Measurements from ENCODE around the gene EAF2.
"Not testable (repeated sequence)": the region's sequence is repeated elsewhere in the genome, so short reads cannot be mapped to it uniquely, and the experiment has no call there.

EAF2 gene

DNA sequence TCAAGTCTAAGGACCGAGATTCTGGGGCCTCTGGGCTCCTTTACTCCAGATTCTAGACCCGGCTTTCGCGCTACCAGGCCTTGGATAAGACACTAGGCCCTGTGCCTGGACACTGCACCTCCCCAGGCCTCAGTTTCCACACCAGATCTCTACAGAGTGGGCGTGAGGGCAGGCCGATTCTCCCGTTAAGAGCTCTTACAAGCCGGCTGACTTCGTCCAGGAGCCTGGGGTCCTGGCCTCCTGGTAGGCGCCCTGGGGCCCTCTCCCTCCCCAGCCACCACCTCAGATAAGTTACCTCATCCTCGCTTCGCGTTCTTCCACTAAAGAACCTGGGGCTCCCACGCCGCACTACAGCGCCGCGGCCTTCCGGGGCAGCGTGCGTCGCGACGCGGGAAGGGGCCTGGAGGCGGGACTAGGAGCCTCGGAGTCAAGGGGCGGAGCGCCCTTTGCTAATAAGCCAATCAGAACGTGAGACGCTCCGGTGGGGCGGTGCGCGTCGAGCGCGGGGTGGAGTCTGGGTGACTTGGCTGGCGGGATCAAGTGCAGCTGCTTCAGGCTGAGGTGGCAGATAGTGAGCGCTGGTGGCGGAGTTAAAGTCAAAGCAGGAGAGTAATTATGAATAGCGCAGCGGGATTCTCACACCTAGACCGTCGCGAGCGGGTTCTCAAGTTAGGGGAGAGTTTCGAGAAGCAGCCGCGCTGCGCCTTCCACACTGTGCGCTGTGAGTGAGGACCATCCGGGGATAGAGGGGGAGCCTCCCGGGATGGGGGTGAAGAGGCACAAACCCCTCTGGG lies at the start of gene EAF2, which contains the start of gene IQCB1:
EAF2 (plus strand) TSS at position 539 of the 794 bp plus-strand sequence; CDS start at position 616, 77 bp downstream.
IQCB1 (minus strand) TSS at position 390 of the 794 bp plus-strand sequence. CDS start 6,100 bp downstream, outside the sequence.
- peak; percentile 96 for DNase-seq (ENCODE audit: low spot score)

DNA sequence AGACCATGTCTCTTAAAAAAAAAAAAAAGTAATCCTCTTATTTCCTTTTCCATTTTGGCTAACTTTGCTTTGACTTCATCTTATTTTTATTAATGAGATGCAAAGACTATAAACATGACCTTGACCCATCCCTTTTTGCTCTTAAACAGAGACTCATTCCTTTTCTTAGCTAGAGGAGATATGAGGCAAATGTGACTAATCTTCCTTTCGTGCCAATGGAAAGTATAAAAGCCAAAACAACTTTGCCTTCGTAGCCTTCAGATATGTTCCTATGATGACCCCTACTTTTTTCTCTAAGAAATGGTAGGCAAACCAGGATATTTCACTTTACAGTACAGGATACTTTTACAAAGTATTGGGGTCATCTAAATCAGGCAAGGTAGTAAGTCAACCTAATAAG lies 48.5 kb upstream of the EAF2 start:
- DNase-seq (ENCODE audit: low spot score), result no peak

DNA sequence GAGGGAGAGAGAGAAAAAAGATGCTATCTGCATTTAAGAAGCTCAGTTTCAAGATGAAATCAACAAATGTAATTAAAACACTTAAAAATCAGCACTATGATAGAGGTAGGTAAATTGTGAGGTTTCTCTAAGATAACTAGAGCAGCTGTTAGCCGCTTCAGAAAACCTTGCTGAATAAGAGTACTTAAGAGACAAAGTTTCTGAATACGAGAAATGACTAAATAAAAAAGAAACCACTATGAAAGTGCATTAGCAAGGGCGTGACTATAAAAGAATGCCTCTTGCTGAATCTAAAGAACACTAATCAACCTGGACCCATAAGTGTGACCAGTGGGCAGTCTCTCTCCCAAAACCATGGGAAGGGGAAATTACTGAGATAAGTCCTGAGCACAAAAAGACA lies 41.9 kb upstream of the EAF2 start:
- no peak for DNase-seq (ENCODE audit: low spot score)

DNA sequence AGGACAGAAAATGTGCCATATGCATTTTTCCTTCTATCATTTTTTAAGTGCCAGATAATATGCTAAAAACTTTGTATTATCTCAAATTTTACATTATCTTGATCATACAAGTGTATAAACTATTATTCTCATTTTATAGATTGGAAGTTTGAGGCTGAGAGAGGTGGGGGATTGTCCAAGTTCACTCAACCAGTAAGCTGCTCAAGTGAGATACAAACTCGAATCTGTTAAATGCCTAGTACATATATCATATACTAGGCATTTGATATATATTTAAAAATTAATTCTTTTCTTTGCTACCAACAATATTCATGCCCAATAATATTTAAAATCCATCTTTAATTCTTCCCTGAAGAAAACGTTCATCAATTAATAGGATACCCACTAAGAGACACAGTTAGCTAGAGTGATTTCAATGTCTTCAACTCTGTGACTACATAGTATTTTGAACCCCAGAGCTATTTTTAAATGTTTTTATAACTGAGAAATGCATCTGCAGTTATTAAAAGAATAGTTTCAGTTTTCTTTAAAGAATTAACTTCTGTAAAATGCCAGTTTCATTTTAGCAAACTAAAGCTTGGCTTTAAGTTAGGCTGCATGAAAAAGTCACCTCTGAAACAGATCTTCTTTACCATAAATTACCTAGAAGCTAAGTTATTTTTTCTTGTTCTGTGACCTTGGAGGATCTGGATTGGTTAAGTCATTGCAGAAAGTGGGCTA lies 40.6 kb upstream of the EAF2 start:
- no peak for DNase-seq (ENCODE audit: low spot score)

DNA sequence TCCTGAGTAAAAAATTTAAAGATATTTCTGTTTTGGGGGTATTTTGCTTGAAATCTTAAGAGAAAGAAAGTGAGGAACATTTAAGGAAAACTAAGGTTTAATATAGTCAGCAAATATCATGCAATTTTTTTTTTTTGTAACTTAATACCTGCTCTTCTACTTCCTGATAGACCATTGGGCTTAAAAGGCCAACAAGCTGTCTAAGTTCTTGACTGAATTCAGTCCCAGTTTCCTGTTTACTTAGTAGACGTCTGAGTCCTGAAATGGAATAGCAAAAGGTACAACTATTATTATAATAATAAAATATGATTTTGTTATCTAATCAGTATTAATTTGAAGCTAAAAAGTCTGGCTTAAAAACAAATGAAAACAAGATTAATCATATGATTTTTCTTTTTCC lies 38.0 kb upstream of the EAF2 start:
- DNase-seq (ENCODE audit: low spot score), result no peak

DNA sequence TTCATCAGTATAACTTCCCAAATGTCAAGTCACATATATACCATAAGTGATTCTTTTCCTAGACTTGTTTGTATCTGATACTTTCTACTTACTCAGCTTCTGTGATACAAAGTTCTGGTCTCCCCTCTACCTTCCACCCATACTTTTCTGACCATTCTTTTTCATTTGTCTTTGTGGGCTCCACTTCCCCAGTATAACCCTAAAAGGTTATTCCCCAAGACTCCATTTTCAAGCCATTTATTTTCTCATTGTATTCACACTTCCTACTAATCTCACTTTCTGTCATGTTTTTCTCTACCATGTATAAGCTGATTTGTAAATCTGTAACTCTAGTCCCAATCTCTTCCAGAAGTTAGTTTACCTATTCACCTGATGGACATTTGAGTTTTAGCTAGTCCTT lies 34.1 kb upstream of the EAF2 start:
- no peak for DNase-seq (ENCODE audit: low spot score)

DNA sequence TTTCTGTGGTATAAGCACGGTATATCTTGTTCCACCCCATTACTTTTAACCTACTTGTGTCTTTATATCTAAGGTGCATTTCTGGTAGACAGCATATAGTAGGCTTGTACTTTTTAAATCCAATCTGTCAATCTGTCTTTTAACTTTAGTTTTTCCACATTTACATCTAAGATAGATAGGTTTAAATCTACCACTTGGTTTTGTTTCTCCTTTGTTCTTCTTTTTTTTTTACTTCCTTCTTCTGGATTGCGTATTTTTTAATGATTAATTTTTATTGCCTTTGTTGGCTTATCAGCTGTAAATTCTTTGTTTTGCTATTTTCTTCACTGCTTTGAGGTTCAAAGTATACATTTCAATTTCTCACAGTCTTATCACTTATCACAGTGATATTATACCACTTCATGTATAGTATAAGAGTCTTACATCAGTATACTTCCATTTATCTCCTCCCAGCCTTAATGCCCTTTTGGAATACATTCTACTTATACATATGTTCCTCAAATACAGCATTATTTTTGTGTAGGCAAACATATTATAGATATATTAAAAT lies 31.2 kb upstream of the EAF2 start:
- DNase-seq (ENCODE audit: low spot score), result no peak

DNA sequence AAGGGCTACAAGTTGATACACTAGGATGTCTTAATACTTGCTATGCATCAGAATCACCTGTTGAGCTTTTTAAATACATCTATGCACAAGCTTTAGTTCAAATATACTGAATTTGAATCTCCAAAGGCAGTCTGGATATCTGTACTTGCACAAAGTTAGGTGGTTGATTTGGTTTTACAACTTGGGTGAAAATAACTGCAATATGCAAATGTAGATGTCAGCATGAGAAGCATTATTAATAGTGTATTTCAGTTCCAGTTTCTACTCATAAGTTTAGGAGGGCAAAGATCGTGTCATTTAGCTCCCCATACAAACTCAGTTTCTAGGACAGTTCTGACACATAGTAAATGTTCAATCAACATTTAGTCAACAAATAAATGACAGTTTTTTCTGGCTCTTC lies 25.8 kb upstream of the EAF2 start:
- DNase-seq (ENCODE audit: low spot score), result no peak

DNA sequence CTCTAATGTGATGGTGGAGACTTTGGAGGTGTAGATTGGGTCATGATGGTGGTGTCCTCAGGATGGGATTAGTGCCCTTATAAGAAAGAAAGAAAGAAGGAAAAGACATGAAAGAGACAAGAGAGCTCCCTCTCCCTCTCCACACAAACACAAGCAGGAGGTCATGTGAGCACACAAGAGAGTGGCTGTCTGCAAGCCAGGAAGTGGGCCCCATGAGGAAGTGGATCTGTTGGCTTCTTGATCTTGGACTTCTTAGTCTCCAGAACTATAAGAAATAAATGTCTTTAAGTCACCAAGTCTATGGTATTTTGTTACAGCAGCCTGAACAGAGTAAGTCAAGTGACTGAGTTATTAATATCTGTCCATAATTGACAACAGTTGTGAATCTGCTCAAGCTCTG lies 17.3 kb upstream of the EAF2 start:
- no peak for DNase-seq (ENCODE audit: low spot score)

DNA sequence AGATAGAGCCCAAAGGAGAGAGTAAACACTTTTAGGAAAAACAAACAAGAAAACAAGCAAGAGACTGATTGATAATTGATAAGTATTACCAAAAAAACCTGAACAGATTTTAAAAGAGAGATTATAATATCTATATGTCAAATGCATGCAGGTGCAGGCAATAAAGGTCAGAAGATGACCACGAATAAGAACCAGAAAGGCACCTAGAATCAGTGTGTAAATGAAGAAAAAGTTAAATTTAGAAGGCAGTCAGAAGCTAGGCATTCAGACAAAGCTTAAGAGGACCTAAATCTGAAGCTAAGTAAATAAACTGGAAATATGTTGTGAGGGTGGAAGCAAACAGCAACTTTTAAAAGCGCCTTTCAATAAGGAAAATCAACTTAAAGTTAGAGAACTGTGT lies 16.4 kb upstream of the EAF2 start:
- DNase-seq (ENCODE audit: low spot score), result no peak

DNA sequence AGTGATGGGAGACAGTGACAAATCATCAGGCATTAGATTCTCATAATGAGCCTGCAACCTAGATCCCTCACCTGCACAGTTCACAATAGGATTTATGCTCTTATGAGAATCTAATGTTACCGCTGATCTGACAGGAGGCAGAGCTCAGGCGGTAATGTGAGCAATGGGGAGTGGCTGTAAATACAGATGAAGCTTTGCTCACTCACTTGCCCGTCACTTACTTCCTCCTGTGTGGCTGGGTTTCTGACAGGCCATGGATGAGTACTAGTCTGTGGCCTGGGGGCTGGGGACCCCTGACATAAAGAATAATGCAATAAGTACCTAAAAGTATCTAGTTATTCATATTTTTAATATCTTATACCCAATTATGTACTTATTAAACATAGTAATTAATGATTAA lies 15.8 kb upstream of the EAF2 start:
- DNase-seq (ENCODE audit: low spot score), result no peak

DNA sequence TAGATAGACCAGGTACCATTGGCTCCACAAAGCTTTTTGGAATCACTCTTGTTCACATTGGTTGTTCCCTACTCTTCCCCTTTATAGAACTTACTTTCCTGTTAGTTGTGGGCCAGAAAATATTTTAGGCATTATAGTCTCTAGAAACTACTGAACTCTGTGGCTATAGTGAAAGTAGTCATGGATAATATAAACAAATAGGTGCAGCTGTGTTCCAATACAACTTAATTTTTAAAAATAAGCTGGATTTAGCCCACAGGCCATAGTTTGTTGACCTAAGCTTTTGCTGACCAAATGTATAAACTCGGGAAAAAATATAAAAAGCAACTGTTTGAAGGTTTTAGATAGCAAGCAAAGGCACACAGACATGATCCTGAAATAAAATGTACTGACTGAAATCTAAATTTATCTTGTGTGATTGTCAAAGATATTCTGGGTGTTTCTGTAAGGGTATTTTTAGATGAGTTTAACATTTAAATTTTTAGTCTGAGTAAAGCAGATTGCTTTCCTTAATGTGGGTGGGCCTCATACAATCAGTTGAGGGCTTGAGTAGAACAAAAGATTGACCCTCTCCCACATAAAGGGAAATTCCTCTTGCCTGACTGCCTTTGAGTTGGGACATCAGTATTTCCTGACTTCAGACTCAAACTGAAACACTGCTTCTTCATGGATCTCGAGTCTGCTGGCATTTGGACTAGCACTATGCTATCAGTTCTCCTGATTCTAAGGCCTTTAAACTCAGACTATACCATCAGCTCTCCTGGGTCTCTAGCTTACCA lies 13.4 kb upstream of the EAF2 start:
- no peak for DNase-seq (ENCODE audit: low spot score)

DNA sequence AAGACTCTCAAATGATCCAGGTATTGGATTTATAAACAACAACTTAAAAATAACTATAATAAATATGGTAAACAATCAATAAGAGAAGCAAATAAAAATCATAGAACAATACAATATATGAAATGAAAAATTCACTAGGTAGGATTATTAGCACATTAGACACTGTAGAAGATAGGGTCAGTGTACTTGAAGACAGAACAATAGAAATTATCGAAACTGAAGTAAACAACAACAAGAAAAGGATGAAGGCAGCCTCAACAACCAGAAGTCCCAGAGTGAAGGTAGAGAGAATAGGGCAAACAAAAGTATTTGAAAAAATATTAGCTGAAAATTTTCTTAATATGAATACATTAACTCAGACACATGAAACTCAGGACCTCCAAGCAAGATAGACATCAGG lies 12.0 kb upstream of the EAF2 start:
- no peak for DNase-seq (ENCODE audit: low spot score)

DNA sequence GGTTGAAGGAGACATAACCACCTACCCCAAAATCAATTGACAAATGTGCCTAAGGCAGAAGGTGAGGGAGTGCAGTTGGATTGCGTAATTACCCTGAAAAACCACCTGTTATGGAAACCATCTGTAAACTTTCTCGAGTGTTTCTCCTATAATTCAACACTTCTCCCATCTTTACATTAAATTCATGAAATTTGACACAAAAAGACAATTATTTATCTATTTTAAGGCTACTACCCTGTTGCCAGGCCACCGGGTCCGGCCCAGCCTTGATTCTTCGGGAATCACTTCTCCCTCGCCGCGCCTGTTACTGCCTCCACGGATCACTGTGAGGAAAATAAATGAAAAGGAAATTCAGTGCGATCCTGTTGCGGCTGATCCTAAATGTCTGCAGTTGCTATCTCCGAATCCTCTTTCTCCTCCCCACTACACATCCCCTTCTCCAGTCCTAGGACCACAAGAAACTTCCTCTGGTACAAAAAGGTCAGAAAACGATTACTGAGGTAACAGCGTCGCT lies 795 bp upstream of the EAF2 start:
- no peak for DNase-seq (ENCODE audit: low spot score)

DNA sequence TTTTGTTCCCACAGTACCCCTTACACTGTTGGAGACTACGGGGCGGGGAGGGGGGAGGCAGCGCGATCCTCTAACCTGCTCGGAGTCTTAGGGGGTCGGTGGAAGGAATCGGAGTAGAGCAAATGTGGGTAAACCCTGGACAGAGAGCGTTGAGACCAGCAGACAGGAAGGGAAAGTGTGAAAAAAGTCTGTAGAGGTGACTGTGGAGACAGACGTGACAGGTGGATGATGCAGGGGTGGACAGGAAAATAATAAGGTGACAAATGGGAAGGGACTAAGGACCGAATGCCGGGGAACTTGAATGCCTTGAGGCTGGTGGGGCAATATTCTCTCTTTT lies 424 bp downstream of the EAF2 start:
- peak; percentile 15 for DNase-seq (ENCODE audit: low spot score)

DNA sequence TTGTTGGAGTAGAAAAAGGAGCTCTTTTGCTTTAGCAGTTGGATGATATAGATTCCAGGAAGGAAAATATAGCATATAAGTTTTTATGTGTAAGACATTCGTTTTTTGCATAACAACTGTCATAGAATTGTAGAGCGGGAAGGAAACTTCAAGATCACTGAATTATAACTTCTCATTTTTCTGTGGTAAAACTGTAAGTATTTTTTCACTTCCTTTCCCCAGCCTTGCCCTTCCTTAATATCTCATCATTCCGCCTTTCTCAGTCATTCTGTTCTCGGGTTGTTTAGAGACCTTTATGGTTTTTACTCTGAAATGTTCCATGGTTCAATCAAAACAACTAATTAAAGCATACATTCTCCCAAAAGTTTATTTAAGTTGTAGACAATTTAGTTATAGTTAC lies 1.1 kb downstream of the EAF2 start:
- DNase-seq (ENCODE audit: low spot score), result no peak

DNA sequence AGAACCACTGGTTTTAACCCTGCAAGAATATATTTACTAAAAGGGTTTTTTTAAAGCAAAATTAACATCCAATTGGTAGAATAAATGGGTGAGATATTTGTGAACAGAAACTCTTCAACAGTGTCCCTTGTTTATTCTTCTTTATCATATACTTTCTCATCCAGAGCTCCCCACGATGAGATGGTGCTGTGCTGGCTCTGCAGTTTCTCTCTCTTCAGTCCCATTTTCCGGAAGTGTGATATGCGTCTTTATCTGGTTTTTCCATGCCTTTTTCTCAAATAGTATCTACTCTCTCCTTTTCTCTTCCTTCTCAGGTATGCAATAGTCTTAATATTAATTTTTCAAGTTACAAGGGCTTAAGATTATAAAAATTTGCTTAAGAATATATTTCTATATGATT lies 1.5 kb downstream of the EAF2 start:
- DNase-seq (ENCODE audit: low spot score), result no peak

DNA sequence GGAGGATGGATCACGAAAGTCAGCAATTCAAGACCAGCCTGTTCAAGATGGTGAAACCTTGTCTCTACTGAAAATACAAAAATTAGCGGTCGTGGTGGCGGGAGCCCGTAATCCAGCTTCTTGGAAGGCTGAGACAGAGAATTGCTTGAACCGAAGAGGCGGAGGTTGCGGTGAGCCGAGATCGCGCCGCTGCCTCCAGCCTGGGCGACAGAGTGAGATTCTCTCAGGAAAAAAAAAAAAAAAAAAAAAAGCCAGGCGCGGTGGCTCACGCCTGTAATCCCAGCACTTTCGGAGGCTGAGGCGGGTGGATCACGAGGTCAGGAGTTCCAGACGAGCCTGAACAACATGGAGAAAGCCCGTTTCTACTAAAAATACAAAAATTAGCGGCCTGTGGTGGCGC lies 5.0 kb downstream of the EAF2 start:
- no peak for DNase-seq (ENCODE audit: low spot score)

DNA sequence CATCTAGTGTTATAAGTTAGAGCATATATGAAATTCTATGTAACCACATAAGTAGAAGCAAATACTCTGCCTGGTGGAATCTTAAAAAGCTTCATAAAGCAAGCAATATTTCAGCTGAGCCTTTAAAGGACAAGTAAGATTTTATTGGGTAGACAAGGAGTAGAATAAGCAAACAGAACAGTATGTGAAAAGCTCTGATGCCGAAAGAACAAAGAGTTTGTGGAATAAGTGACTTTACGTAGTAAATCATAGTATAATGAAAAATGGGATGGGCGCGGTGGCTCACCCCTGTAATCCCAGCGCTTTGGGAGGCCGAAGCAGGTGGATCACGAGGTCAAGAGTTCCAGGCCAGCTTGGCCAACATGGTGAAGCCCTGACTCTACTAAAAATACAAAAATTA lies 9.9 kb downstream of the EAF2 start:
- no peak for DNase-seq (ENCODE audit: low spot score)

DNA sequence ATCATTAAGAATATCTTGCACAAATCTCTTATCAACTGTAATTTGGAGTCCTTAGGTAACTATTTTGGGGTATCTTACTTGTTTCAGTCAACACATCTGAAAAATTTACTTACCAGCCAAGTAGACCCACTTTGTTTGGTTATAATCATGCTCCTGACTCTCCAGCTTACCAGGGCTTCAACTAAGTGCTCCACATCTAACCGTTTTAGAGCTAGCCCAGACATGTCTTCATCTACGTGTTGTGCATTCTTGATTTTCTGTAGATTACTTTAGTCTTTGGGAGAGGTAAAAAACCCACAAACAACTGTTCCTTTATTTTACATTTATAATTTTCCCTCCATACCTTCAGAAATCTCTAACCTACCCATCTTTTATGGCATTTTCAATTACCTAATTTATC lies 17.2 kb downstream of the EAF2 start:
- DNase-seq (ENCODE audit: low spot score), result no peak

DNA sequence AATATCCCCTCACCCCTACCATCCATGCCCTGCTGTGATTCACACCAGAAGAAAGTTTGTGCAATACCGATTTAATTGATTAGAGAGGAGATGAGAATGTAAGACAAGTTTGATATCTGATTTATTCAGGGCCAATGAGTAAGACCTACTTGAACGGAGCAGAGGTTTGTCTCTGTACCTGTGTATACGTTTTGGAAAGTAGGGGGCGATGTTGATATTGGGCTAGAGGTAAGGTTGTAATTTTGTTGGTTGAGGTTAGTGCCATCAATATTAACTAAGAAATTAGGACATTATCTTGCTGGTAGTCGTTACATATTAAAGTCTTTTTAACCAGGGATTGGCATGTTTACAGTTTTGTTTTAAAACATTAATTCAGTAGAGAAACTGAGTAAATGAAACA lies 20.5 kb downstream of the EAF2 start:
- no peak for DNase-seq (ENCODE audit: low spot score)

DNA sequence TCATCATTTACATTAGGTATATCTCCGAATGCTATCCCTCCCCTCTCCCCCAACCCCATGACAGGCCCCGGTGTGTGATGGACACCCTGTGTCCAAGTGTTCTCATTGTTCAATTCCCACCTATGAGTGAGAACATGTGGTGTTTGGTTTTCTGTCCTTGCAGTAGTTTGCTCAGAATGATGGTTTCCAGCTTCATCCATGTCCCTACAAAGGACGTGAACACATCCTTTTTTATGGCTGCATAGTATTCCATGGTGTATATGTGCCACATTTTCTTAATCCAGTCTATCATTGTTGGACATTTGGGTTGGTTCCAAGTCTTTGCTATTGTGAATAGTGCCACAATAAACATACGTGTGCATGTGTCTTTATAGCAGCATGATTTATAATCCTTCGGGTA lies 22.8 kb downstream of the EAF2 start:
- not testable (repeated sequence) for DNase-seq (ENCODE audit: low spot score)

All from globus pallidus (tissue), 1 donor.